ENCODE results near the gene TMEM156.

DNA sequence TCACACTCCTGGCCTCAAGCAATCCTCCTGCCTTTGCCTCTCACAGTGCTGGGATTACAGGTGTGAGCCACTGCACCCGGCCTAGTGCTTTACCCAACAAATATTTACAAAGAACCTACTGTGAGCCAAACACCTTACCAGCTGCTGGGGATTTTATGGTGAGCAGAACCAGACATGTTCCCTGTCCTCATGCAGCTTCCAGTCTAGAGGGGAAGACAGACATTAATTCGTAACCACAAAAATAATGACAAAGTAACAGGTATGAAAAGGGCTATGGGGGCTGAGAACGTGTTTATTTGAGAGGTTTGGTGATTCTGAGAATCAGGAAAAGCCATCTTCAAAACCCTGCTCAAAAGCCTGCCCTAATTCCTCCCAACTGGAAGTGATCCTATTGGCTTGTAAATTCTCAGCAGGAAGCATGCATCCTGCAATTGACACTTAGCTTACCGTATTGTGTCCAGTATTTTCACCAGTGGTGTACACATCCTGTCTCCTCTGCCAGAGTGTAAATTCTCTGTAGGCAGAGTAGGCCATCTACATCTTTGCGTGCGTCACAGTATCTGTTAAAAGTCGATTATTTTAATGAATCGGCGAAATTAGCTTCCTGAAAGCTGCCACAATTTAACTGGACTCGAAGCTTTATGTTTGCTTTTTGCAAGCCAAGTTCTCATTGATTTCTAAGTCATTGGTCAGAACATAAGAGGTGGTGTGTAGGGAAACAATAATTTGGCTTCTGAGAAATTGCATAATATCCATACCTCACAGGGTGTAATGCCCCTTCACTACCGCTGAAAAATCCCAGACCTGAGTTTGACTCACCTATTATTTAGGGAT lies 67.0 kb downstream of the TMEM156 start:
- TF ChIP-seq, protein P1, sequence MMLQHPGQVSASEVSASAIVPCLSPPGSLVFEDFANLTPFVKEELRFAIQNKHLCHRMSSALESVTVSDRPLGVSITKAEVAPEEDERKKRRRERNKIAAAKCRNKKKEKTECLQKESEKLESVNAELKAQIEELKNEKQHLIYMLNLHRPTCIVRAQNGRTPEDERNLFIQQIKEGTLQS (IDR thresholded peaks at IDR 0.05), result no peak
- TF ChIP-seq YY1 (IDR thresholded peaks at IDR 0.05) (peak; percentile 60), MAX (IDR thresholded peaks at IDR 0.05) (peak; percentile 60), TAF1 (conservative IDR thresholded peaks at IDR 0.05) (no peak), JUND (IDR thresholded peaks at IDR 0.05) (no peak), RXRA (IDR thresholded peaks at IDR 0.05) (peak in 1 of 2 donors; percentile 57), RAD21 (IDR thresholded peaks at IDR 0.05) (peak; percentile 19 to 44), HNF4A (conservative IDR thresholded peaks at IDR 0.05) (peak; percentile 24 to 60), EGR1 (IDR thresholded peaks at IDR 0.05; ENCODE audit: low read depth in 2 of 2) (no peak), SP1 (IDR thresholded peaks at IDR 0.05) (no peak), ZBTB33 (IDR thresholded peaks at IDR 0.05) (peak; percentile 55)
- TF ChIP-seq, protein P2, sequence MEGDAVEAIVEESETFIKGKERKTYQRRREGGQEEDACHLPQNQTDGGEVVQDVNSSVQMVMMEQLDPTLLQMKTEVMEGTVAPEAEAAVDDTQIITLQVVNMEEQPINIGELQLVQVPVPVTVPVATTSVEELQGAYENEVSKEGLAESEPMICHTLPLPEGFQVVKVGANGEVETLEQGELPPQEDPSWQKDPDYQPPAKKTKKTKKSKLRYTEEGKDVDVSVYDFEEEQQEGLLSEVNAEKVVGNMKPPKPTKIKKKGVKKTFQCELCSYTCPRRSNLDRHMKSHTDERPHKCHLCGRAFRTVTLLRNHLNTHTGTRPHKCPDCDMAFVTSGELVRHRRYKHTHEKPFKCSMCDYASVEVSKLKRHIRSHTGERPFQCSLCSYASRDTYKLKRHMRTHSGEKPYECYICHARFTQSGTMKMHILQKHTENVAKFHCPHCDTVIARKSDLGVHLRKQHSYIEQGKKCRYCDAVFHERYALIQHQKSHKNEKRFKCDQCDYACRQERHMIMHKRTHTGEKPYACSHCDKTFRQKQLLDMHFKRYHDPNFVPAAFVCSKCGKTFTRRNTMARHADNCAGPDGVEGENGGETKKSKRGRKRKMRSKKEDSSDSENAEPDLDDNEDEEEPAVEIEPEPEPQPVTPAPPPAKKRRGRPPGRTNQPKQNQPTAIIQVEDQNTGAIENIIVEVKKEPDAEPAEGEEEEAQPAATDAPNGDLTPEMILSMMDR (IDR thresholded peaks at IDR 0.05; ENCODE audit: low read depth, low read length, missing input control), result peak; percentile 60
- TF ChIP-seq, protein P3, sequence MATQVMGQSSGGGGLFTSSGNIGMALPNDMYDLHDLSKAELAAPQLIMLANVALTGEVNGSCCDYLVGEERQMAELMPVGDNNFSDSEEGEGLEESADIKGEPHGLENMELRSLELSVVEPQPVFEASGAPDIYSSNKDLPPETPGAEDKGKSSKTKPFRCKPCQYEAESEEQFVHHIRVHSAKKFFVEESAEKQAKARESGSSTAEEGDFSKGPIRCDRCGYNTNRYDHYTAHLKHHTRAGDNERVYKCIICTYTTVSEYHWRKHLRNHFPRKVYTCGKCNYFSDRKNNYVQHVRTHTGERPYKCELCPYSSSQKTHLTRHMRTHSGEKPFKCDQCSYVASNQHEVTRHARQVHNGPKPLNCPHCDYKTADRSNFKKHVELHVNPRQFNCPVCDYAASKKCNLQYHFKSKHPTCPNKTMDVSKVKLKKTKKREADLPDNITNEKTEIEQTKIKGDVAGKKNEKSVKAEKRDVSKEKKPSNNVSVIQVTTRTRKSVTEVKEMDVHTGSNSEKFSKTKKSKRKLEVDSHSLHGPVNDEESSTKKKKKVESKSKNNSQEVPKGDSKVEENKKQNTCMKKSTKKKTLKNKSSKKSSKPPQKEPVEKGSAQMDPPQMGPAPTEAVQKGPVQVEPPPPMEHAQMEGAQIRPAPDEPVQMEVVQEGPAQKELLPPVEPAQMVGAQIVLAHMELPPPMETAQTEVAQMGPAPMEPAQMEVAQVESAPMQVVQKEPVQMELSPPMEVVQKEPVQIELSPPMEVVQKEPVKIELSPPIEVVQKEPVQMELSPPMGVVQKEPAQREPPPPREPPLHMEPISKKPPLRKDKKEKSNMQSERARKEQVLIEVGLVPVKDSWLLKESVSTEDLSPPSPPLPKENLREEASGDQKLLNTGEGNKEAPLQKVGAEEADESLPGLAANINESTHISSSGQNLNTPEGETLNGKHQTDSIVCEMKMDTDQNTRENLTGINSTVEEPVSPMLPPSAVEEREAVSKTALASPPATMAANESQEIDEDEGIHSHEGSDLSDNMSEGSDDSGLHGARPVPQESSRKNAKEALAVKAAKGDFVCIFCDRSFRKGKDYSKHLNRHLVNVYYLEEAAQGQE (IDR thresholded peaks at IDR 0.05), result no peak
